ENCODE data around the gene SCN2B. TPM values are rescaled to one million over a fixed set of nuclear protein-coding genes. Genes with fewer than 3 reads are reported as not detected.

SCN2B gene
- total RNA-seq, 1 donor from 2014 or later, result under 0.01 TPM

GRCh38 chr11:118128310-118128709, 48.1 kb downstream of the SCN2B start:
- H3K4me3 ChIP-seq (ENCODE audit: low read depth, low read length), result no peak overlapping the region
- no peak for DNase-seq (ENCODE audit: low read depth)
- TF ChIP-seq CTCF (conservative IDR thresholded peaks at IDR 0.05; ENCODE audit: low read depth, low read length), result no peak

GRCh38 chr11:118126082-118126838, 50.2 kb downstream of the SCN2B start:
- TF ChIP-seq CTCF (conservative IDR thresholded peaks at IDR 0.05; ENCODE audit: low read depth, low read length), result no peak
- DNase-seq (ENCODE audit: low read depth), result no peak
- no peak overlapping the region for H3K4me3 ChIP-seq (ENCODE audit: low read depth, low read length)

GRCh38 chr11:118124929-118125535, 51.4 kb downstream of the SCN2B start:
- no peak overlapping the region for H3K4me3 ChIP-seq (ENCODE audit: low read depth, low read length)
- no peak for TF ChIP-seq CTCF (conservative IDR thresholded peaks at IDR 0.05; ENCODE audit: low read depth, low read length)
- no peak for DNase-seq (ENCODE audit: low read depth)

- TF ChIP-seq CTCF (conservative IDR thresholded peaks at IDR 0.05; ENCODE audit: low read depth, low read length), result no peak
- DNase-seq (ENCODE audit: low read depth), result no peak
- no peak overlapping the region for H3K4me3 ChIP-seq (ENCODE audit: low read depth, low read length)
Observed at GRCh38 chr11:118120793-118121192, 55.6 kb downstream of the SCN2B start.

GRCh38 chr11:118117790-118118601, 58.4 kb downstream of the SCN2B start:
- DNase-seq (ENCODE audit: low read depth), result no peak
- no peak for TF ChIP-seq CTCF (conservative IDR thresholded peaks at IDR 0.05; ENCODE audit: low read depth, low read length)
- H3K4me3 ChIP-seq (ENCODE audit: low read depth, low read length), result no peak overlapping the region

GRCh38 chr11:118115048-118115447, 61.4 kb downstream of the SCN2B start:
- no peak overlapping the region for H3K4me3 ChIP-seq (ENCODE audit: low read depth, low read length)
- DNase-seq (ENCODE audit: low read depth), result no peak
- TF ChIP-seq CTCF (conservative IDR thresholded peaks at IDR 0.05; ENCODE audit: low read depth, low read length), result no peak
